ENCODE measurements around the gene ZMYND10.
"Not testable (repeated sequence)": the region's sequence is repeated elsewhere in the genome, so short reads cannot be mapped to it uniquely, and the experiment has no call there.

ZMYND10 gene

DNA sequence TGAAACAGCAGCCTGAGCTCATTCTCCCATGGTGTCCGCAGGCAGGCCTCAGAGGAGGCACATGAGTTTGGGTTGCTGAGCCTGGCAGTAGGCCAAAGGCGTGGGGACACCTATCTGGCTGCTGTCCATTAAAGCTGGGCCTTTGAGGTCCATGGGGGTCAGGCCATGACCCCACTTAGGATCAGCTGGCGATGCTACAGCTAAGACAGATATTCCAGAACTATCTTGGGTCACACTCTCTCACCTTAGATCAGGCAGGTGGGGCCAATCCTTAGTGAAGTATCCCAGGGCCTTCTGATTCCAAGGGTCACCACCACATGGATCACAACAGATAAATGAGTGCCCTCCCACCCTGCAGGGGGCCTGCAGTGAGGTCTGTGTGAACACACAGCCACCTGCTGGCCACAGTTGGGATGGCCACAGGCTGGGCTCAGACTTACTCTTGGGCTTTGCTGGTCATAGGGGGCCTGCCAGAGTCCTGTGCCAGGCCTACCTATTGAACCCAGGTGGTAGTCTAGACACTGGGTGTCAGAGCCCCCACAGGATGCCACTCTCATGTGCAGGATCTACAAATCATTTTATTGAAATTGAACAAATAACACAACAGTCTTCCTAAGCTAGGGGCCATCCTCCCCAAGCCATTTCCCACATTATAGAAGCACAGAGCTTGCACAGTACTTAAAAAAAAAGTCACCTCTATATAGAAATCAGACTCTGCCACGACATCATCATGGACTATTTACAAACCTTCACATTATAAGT is 21.0 kb downstream of the ZMYND10 start:
- DNase-seq = peak; percentile 59 to 74

DNA sequence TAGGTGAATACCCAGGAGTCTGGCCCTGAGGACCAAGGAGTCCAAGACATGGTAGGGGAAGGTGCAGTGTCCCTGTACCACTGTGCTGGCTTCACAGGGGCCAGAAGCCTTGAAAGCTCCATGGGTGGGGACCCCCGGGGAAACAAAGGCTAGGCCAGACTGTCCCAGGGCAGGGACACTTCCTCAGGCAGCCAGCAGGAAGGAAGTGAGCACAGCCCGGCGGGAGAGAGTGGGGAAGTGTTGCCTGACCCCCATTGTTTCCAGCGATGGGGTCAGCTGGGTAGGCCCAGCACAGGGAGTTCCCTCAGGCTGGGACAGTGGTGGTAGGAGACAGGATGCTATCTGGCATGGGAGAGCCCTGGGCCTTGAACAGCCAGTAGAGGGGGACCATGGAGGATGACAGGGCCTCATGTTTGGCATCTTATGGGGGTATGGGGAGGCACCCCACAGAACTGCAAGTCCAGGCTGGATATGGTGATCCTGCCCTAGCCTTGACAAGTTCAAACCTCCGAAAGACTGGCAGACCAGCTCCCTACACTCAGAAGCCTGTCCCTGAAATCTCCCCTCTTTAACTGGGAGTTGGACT is 21.8 kb downstream of the ZMYND10 start:
- no peak for DNase-seq

DNA sequence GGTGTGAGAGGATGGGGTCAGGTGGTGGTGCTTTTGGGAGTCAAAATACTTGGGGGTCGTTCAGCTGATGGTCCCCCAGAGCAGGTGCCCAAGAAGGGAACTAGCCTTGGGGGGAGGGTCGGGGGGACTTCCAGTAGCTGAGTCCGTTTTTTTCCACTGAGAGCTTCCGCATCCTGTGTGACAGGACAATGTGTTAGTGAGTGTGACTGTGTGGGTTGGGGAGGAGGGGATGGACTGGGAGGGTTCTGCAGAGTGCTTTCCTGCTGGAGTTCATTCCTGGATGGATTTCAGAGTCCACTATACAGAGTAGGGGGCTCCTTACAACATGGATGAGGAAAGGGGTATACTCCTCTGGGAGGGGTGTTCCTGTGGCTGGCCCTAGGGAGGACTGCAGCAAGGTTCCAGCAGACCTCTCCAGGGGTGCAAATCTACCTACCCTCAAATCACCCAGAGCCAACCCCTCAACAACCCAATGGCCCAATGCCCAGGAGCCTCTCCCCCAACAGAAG is 22.4 kb downstream of the ZMYND10 start:
- DNase-seq = no peak

DNA sequence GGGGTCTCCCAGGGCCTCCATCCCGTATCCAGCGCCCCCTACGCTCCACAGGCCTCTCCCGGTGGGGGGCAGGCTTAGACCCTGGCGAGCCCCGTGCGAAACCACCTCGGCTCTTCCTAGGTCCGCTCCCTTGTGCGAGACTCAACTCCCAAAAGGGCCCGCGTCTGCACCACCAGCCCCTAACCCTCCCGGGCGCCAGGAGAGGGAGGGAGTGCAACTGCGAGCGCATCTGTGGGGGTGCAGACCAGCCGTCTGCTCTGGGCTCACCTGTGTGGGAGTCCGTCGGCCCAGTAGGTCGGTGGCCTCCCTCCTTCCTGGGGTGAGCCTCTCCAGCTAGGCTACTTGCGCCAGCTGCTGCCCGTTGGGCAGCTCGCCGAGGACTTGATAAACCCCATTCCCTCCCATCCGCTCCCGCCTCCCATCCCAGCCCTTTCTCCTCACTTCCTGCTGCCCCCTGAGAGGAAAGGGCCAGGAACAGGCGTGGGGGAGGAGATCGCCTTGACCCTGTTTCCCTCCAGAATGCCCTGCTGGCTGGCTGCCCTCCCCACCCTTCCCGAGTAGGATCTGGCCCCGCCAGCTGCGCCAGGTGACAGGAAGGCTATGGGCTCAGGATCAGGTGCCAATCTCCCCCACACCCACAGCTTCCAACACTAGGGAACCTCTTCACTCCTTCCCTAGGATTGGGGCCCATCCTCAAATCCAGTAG is 23.0 kb downstream of the ZMYND10 start, which contains the start of gene HYAL2:
TSS of gene HYAL2 (minus strand) at position 360 of the 706 bp plus-strand sequence. CDS start 2,256 bp downstream, outside the sequence.
- no peak for DNase-seq

DNA sequence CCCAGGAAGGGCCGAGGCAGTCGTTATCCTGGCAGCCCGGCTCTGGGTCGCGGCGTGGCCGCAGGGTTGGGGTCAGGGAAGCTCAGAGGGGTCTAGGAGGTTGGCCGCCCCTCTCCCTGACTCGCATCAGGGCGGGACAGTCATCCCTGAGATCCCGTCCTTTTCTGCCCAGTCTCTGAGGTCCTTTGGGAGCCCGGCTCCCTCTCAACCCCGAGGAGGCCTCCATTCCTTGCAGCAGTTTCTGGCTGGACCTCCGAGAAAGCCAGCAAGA is 23.5 kb downstream of the ZMYND10 start:
- DNase-seq = no peak

DNA sequence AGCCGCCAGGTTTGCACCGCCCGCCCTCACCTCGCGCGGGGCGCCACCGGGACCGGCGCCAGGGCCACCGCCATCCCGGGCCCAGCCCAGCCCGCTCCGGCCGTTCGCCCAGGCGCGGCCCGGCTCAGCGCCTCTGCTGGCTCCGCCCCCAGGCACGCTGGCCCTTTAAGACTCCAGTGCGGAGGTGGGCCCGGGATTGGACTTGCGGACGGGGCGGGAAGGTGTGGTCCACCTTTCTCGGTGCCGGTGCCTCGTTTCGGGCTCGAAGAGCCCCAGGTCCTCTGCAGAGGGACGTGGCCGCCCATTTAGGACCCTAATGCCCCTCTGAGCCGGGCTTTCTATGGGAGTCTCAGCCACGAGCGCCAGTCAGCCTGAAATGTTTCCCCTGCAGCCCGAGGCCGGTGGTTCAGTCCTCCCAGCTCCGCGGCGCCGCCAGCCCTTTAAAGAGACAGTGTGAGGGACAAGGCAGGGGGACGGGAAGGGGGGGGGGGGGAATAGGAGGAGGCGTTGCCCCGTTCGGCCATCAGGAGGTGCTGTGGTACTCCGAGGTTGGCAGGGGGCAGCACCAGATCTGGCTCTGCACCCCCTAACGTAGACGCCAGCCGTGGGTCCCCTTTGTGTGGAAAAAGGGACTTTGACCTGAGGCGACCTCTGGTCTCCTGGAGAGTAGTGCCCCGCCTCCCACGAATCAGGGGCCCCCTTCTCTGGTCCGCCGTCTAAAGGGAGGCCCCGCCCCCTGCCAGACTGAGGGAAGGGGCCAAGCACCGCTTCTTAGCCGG is 24.0 kb downstream of the ZMYND10 start:
- peak; percentile 82 to 87 for DNase-seq

DNA sequence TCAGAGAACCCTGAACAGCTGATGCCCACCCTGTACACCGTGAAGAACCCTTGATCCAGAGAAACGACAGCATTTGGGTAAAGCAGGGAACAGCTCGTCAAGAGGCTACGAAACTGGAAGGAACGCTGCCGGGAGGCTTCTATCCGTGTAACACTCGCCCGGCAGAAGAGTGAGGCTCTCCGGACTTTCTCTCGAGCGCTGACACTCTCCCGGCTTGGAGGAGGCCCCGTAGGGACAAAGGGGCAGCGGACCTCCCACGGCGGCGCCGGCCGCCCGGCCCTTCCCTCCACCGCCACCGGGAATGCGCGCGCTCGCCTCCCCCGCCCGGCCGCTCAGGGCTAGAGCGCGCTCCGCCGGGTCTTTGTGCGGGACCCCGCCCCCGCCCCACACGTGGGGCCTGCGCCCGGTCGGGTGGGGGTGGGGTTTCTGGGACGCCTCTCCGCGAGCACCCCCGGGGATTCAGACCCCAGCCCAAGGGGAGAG is 24.6 kb downstream of the ZMYND10 start:
- peak in 1 of 2 donors; percentile 69 for DNase-seq

DNA sequence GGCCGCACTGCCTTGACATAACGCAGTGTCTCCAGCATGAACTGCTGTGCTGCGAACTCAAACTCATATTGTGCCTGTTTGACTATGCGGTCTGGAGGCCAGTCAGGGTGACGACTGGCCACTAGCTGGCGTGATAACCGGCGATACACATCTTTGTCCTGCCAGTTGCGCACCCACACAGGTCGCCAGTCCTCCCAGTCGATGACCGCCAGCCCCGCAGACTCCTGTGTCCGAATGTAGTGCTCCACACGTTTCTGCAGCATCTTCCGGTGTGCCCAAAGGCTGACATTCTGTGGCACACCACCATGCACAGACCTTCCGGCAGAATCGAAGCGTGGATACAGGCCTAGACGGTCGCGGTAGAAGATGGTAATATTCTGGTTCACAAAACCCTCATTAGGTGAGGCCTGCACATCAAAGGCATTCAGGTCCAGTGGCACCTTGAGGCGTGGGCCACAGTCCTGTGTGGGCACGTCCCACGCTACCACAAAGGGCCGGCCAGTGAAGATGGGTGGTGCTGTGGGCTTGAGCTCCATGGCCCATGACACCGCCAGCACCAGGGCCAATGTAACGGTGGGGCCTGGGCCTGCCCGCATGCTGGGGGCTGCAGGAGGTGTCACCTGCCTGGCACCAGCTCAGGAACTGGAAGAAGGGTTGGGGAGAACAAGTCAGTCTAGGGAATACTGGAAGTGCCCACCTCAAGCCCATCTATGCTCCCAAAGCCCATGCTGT is 25.5 kb downstream of the ZMYND10 start:
- DNase-seq = no peak

DNA sequence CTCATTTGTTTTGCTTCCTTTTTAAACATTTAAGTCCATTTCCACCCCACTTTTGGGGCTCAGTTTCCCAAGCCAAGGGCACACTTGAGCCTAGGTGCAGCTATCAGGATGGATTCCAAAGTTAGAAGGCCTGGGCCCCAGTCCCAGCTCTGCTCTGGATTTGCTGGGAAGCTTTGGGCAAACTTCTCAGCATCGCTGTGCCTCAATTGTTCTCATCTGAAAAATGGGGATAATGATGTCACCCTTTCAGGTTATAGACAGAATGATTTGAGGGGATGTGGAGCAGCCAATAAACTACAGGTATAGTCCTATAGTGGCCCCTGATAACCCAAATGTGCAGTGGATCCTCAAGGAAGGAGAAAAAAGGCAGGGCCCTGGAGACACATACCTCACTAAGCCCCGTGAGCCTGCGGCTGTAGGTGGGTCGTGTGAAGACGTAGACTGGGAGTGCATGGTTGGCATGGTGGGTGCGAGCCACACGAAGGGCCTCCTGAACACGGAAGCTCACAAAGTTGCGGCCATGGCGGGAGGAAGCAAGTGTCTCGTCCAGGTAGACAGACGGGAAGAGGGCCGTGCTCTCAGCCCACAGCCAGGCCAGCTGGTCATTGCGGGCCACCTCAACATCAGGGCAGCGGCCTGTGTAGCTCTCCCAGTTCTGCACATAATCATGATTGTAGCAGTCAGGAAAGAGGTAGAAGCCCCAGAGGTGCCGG is 26.2 kb downstream of the ZMYND10 start:
- no peak for DNase-seq

DNA sequence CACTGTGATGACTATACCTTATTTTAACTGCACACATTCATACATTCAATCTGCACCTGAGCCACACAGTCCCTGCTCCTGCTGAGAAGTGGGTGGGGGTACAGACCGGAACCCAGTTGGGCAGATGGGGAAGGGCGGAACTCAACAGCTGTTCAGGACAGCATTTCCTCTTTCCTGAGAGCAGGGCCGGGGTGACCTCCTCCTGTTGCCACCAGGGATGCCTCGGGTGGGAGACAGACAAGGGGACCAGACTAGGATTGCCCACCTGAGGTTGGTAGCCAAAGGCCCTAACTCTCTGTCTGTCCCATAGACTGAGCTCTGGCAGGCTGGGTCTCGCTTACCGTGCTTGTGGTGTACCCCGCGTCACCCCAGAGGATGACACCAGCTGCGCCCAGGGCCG is 26.9 kb downstream of the ZMYND10 start:
- no peak for DNase-seq

DNA sequence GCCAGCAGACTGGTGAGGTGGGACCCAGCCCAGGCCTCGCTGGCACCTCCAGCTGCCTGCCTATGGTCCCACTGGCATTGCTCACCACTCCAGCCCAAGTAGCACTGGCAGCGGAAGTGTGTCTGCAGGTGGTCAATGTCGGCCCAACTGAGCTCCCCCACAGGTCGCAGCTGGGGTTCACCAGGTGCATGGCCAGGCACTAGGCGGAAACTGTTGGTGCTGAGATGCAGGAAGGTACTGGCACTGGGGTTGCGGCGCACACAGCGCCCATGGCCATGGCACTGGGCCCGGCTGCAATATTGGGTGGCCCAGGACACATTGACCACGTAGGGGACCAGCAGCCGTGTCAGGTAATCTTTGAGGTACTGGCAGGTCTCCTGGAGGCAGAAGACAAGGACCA is 27.4 kb downstream of the ZMYND10 start:
- no peak for DNase-seq

DNA sequence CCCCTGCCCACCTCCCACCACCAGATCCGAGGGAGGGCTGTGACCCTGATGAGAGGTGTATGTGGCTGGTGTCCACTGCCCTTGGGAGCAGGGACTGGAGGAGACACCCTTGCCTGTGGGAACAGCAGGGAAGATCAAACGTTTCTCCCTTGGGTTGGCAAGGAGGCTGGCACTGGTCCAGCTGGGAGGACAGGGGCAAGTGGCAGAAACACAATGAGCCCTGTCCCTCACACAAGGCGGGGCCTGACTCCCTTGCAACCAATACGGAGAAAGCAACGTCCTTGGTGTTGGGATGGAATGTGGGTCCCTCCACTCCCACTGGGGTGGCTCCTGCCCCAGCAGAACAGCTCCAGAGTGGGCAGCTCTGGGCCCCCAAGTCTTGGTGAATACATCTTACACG is 28.2 kb downstream of the ZMYND10 start:
- DNase-seq = no peak

DNA sequence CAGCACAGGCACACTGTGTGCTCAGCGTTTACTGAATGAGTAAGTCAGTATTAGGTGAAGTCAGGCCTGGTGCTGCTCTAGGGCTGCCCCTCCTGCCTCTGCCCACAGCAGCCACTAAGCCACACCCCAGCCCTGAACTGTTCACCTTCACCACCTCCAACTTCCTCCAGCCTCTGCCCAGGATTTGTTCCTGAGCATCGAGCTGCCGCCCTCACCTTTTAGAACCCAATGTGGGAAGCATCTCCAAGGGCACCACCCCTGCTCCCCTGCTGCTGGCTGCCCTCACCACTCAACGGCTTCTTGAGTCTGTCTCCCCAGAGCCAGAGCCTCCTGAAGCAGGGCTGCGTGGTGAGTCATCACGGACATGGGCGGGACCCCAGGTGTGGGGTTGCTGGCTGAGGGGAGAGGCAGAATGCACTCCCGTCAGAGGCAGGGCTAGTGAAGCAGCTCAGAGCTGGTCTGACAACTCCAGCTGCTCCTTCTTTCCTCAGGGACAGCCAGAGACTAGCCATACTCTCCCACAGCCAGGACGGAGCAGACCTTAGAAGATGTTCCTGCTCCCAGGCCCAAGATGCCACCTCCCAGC is 28.8 kb downstream of the ZMYND10 start:
- DNase-seq = peak; percentile 53 to 77

DNA sequence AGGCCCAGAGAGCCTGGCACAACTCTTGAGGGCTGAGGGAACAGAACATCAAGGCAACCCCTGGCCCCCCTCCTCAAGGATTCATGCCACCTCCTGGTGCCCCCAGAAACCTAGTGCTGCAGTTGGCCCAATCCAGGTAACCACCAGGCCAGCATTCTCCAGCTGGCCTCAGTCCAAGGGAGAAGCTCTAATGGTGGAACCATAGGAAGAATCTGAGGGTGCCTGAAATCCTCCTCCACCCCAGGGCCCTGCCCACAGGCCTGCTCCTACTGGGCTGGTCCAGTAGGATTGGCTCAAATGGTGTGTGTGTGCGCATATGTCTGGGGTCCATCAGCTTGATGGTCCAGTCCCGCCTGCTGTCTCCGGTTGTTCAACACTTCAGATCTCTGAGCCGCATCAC is 30.7 kb downstream of the ZMYND10 start:
- DNase-seq = no peak

DNA sequence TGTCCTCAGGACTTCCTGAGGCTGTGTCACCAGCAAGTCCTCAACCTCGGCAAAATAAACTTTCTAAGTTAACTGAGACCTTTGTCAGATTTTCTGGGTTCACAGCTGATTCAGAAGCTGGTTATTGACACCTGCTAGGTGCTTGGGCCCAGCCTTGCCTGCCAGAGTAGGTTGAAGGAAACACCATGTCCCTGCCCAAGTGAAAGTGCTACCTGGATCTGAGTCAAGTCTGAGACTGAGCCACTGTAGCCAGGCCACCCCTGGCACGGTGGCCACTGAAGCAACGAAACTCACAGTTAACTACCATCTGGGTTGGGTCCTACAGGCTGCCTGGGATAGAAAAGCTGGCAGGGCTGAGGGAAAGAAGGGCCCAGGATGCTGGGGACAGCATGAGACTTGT is 31.2 kb downstream of the ZMYND10 start:
- DNase-seq = no peak

DNA sequence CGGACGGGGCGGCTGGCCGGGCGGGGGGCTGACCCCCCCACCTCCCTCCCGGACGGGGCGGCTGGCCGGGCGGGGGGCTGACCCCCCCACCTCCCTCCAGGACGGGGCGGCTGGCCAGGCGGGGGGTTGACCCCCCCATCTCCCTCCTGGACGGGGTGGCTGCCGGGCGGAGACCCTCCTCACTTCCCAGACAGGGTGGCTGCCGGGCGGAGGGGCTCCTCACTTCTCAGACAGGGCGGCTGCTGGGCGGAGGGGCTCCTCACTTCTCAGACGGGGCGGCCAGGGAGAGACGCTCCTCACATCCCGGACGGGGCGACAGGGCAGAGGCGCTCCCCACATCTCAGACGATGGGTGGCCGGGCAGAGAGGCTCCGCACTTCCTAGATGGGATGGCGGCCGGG is 33.5 kb downstream of the ZMYND10 start:
- not testable (repeated sequence) for DNase-seq

DNA sequence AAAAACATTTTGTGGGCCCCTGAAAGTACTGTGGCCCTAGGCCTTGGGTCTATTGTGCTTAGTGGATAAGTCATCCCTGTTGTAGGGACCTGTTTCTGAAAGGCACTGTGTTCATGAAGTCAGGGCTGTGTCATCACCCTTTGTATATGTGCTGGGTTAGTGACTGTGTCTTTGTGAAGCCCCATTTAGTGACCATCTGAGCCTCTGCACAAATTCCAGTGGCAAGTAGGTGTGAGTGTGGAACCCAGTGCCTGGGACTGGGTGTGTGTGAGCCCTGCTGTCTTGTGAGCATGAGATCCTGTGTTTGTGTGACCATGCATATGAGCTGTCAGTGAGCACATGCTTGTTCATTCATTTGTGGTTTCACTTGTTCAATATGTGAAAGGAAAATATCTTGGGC is 40.9 kb downstream of the ZMYND10 start:
- no peak for DNase-seq

DNA sequence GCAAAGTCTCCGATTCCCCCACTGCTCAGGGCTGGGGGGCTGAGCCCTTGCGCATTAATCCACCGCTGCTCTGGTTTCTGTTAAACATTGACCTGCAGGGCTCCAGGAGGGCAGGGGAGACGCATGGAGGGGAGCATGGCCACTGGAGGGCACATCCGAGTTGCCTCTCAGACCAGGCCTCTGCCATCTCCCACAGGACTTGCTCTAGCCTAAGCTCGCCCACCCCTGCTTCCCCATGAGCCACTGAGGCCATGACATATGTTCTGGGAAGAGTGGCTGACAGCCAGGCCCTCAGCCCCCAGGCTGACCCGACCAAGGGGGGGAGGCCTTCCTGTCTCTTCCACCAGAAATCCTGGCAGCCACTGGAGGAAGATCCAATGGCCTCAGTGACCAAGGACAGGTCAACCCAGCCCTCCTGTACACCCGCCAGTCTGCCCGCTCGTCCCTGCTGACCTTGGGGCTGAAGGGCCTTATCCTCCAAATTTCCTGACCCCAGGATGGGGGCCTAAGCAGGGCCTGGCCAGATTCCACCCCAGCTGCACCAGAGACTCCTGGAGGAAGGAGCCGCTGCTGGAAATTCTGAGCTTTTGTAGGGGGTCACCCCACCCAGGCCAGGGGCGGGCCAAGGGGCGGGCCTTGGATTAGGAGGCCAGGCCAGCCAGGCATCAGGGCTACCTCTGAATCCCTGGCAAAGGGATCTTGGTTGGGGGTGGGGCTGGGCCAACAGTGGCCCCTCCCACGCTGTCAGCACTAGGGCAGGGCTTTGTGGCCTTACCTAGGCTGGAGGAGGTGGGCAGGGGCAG is 42.3 kb downstream of the ZMYND10 start, which contains the start of gene HYAL1:
TSS of gene HYAL1 (minus strand) at position 562 of the 803 bp plus-strand sequence. CDS start 618 bp downstream, outside the sequence.
- DNase-seq = no peak

DNA sequence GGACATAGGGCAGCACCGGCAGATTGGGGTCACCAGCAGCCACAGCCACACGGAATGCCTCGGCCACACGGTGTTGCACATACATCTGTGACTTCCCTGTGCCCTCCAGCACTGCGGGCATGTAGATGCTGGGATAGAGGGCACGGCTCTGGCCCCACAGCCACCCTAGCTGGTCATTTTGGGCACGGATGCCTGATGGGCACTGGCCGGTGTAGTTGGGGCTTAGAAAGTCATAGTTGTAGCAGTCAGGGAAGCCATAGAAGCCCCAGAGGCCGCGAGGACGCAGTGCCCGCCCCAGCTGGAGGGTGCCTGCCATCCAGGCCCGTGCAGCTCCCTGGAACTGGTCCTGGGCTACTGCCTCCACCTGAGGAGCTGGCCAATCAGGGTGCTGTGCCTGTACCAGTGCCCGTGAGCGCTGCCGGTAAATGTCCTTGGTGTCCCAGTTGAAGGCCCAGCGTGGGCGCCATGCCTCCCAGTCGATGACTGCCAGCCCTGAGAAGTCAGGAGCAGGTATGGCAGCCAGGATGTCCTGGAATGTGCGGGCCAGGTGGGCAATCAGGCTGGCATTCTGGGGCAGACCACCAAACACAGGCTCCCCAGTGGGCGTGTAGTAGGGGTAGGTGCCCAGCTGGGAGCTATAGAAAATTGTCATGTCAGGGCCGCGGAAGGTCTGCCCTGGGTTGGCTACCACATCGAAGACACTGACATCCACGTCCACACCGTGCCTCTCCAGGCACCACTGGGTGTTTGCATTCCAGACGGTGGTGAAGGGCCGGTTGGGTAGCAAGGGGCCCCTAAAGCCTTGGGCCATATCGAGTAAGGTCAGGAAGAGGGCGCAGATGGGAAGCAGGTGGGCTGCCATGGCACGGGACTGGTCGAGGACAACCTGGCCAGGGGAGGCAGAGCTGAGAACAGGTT is 43.2 kb downstream of the ZMYND10 start:
- DNase-seq = no peak
